Activated CD4-positive, alpha-beta T cell treated with anti-CD3 and anti-CD28 coated beads, Interleukin-10, Interleukin-2, amounts not matched to agents 100 ng/mL and 50 ng/mL, durations not matched to agents 16 hours and 8 hours (primary cell): Measurements from ENCODE around the gene DBF4.
"Not testable (repeated sequence)": the region's sequence is repeated elsewhere in the genome, so short reads cannot be mapped to it uniquely, and the experiment has no call there.

Experiments
- DNase-seq: peaks from one replicate; pipeline ENCODE4 v3.0.0-alpha.2; 2020

The DBF4 gene

GRCh38 chr7:87876040-87876868, at the start of gene DBF4, which contains the start of gene SLC25A40:
DBF4 (plus strand) TSS chr7:87876493; CDS start chr7:87876733, 240 bp downstream.
SLC25A40 (minus strand) TSS chr7:87876360; CDS start chr7:87858727, 17,633 bp downstream.
- DNase-seq = peak; percentile 97

DNA sequence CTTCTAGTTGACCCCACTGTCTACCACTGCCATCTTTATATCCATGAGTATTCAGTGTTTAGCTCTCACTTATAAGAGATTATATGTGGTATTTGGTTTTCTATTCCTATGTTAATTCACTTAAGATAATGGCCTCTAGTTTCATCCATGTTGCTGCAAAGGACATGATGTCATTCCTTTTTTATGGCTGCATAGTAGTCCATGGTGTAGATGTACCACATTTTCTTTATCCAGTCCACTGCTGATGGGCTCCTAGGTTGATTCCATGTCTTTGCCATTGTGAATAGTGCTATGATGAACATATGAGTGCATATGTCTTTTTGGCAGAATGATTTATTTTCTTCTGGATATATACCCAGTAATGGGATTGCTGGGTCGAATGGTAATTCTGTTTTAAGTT, 47.9 kb upstream of the DBF4 start:
- DNase-seq = not testable (repeated sequence)

- no peak for DNase-seq
Measured at GRCh38 chr7:87831097-87831496, 45.2 kb upstream of the DBF4 start.

GRCh38 chr7:87833130-87833529, 43.2 kb upstream of the DBF4 start:
- no peak for DNase-seq

- no peak for DNase-seq
Measured at GRCh38 chr7:87837597-87837996, 38.7 kb upstream of the DBF4 start.

GRCh38 chr7:87850836-87851593, 25.3 kb upstream of the DBF4 start:
- DNase-seq = no peak

DNA sequence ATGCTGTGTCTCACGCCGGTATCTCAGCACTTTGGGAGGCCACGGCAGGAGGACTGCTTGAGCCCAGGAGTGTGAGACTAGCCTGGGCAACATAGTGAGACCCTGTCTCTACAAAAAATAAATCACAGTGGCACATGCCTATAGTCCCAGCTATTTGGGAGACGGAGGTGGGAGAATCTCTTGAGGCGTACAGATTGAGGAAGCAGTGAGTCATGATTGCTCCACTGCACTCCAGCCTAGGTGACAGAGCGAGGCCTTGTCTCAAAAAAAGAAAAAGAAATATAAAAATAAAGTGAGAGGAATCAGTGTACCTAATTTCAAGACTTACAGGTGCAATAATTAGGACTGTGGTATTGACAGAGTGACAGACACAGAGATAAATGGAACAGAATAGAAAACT, 24.0 kb upstream of the DBF4 start:
- DNase-seq = no peak

DNA sequence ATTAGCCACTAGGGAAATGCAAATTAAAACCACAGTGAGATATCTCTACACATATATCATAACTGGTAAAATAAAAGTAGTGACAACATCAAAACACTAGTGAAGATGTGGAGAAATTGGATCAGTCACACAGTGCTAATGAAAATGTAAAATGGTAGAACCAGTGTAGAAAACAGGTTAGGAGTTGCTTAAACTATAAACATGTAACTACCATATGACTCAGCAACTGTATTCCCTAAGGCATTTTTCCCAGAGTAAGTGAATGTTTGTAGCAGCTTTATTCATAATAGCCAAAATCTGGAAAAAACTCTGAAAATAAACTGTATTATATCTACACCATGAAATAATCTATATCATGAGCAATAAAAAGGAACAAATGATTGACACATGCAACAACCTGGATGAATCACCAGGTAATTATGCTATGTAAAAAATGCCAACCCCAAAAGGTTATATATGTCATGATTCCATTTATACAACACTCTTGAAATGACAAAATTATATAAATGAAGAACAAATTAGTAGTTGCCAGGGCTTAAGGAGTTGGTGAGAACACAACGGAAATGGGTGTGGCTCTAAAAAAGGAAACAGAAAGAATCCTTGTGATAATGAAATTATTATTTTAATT, 22.9 kb upstream of the DBF4 start:
- DNase-seq = no peak

DNA sequence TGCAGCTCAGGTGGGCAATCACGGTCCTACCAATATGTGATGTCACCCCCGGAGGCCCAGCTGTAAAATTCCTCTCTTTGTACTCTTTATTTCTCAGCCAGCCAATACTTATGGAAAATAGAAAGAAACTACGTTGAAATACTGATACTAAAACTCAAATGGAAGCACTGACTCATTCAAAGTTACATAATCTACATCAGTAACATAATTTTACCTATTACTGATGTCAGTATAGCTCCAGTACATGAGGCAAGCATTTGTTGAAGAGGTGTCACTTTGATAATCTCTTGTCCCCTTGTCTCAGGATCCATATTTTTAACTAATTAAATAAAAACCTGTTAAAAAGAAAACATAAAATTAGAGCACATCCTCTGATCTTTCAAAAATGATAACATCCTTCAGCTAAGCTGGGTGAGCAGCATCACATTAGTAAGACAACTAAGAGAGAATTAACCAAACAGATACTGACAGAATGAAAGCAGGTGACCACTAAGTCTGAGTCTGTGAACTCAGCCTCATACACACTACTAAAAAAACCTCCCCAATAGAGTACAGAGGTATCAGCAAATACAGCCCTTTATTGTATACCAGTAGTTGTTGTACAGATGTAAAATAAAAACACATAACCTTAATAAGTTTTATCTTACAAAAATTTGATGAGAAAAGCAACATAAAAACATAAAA, 17.7 kb upstream of the DBF4 start:
- no peak for DNase-seq

DNA sequence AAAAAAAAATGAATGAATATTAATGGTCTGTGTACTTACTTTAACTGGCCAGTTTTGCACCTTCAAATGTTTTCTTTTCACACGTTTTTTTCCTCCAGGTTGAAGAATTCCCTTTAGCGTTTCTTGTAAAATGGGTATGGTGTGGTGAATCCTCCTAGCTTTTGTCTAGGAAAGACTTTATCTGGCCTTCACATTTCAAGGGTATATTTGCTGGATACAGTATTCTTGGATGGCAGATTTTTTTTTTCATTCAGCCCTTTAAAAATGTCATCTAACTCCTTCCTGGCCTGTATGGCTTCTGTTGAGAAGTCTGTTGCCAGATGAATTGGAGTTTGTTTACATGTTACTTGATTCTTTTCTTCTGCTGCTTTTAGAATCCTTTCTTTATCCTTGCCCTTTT, 10.2 kb upstream of the DBF4 start:
- DNase-seq = no peak

- not testable (repeated sequence) for DNase-seq
Measured at GRCh38 chr7:87866533-87866932, 9.8 kb upstream of the DBF4 start.

- DNase-seq = no peak
Measured at GRCh38 chr7:87870471-87870870, 5.8 kb upstream of the DBF4 start.

DNA sequence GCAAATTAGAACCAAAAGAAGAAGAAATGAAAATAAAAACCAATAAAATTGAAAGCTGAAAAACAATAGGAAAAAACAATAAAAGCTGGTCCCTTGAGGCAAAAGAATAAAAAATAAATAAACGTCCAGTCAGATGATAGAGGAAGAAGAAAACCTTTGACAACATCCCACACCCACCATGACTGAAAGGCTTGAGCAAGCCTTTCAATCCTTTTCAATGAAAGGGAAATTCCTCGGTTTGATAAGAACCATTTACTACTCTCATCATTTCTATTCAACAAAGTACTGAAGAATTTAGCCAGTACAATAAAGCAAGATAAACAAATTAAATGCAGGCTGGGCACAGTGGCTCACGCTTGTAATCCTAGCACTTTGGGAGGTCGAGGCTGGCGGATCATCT, 3.9 kb upstream of the DBF4 start:
- no peak for DNase-seq

DNA sequence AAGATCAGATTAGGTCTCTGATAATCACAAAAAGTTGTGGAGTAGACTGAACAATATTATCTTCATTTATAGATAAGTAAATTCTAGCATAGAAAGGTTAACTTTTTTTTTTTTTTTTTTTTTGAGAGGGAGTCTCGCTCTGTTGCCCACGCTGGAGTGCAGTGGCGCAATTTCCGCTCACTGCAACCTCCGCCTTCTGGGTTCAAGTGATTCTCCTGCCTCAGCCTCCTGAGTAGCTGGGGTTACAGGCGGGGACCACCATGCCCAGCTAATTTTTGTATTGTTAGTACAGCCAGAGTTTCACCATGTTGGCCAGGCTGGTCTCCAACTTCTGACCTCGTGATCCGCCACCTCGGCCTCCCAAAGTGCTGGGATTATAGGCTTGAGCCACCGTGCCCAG, 3.0 kb upstream of the DBF4 start:
- DNase-seq = not testable (repeated sequence)

DNA sequence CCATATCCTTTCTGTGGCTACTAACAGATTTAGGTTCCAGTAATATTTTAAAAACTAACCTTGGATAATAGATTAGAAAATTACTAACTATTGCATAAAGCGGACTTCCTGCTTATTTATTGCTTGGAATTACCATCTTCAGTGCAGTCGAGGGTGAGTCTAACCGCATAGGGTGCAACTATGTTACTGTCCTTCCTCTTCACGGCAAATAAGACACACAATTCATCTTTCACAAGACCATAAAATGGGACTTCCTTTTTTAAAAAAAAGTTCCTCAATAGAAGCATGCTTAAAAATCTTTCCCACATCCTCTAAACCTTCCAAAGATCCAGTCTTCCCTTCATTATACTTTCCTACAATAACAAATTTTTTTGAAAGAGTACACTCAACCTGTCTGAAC, 2.2 kb upstream of the DBF4 start:
- no peak for DNase-seq

DNA sequence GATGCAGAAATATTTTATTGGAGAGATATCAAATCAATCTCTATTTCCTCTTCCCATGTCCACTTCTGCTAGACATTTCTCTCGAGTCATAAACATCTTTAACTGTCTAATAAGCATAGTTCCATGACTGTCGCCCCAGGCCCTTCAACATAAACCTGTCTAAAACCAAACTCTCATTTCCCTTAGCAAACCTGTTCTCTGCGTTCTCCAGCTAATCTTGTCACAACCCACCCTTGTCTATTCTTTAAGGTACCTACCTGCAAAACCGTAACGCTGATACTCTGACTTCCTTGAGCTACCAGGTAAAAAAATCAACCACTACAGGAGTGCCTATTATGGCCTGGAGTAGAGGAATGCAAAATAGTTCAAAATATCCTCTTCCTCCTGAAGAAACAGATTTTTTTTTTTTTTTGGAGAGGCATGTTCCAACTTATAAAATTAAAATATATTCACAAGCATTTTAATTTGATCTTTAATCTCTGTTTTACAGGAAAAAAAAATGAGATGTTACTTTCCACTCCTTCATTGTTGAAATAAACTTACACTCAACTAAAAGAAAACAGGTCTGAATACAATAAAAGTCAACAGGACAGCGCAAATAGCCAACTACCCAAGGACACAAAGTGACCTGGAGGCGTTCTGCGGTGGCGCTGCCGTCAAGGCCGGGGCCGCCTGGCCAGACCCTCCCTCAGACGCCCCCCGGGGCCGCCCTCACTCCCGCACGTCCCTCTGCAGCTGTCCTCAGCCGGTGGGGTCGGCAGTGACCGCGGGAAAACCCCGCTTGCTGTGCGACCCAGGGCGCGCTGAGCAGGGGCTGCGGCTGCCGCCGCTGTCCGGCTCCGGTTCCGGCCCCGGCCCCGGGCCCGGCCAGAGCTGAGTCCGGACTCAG, 898 bp upstream of the DBF4 start:
- DNase-seq = peak; percentile 26

- DNase-seq = peak; percentile 61
Measured at GRCh38 chr7:87876869-87877234, 559 bp downstream of the DBF4 start.

DNA sequence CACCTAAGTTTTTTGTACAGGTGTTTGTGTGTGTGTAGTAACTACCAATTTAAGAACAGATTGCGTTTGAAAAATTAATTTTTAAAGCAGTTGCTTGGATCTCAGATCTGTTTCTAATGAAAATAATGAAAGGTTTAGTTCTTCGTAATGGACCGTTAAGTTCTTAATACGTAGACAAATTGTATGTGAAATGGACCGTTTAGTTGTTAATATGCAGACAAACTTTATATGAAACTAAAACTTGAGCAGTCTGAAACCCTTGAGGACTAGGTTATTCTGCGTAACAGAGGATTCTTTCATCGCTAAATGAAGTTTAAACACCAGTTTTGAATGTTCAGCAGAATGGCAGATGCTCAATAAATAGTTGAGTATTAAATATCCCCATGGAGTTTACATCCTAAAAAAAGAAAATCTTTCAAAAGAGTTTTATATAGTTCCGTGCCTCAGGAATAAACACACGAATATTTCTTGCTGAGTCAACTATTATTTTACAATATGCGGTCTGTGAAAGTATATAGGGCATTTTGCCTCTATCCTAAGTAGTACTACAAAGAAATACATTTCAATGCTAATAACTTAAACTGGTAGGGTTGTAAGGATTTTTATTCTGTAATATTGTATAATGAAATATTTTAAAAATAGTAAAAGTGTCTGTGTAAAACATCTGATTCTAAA, 1.2 kb downstream of the DBF4 start:
- DNase-seq = no peak

GRCh38 chr7:87878208-87878735, 2.0 kb downstream of the DBF4 start:
- DNase-seq = no peak

- DNase-seq = no peak
Measured at GRCh38 chr7:87882151-87882937, 6.1 kb downstream of the DBF4 start.
